Nephron (organoid): ENCODE measurements around the gene ASIC4.

ENCODE experiments used
- H3K27ac Mint-ChIP-seq, 3 experiments: 2 replicates each; pipeline ENCODE4 v1.8.0; 2020; ENCODE audit warnings: mixed read lengths in 3 of 3, mild to moderate bottlenecking in 2 of 3, moderate library complexity in 1 of 3
- H3K27me3 Mint-ChIP-seq: 2 replicates; pipeline ENCODE4 v1.8.0; 2021; ENCODE audit warnings: low read depth, mild to moderate bottlenecking, moderate library complexity, mixed read lengths
- H3K36me3 Mint-ChIP-seq: 2 replicates; pipeline ENCODE4 v1.8.0; 2020; ENCODE audit warnings: low read depth, mixed read lengths
- H3K4me1 Mint-ChIP-seq: 2 replicates; pipeline ENCODE4 v1.8.0; 2020; ENCODE audit warnings: mixed read lengths
- H3K4me3 Mint-ChIP-seq, 3 experiments: 2 replicates each; pipeline ENCODE4 v1.8.0; 2020; ENCODE audit warnings: mild to moderate bottlenecking in 3 of 3, mixed read lengths in 3 of 3, moderate library complexity in 2 of 3
- H3K9me3 Mint-ChIP-seq: 2 replicates; pipeline ENCODE4 v1.8.0; 2020; ENCODE audit warnings: mixed read lengths
- CTCF ChIP-seq, 3 experiments: fragments of 200-600 bp; sonication (generic); IDR thresholded peaks; one replicate each; pipeline ENCODE4 v1.5.0; 2021; ENCODE audit warnings: antibody characterized with exemption in 3 of 3; ENCODE audit not compliant: unreplicated experiment in 3 of 3

The ASIC4 gene

GRCh38 chr2:219548990-219549389, 34.7 kb downstream of the ASIC4 start:
- Mint-ChIP-seq H3K4me3 (peak overlapping the region in 2 of 3 experiments; percentile 3 to 40), H3K27me3 (peaks cover 28% of the 10 kb centered on the region), H3K36me3 (peaks cover 11% of the 10 kb centered on the region), H3K9me3 (no peaks in the 10 kb centered on the region), H3K27ac (no peak overlapping the region), H3K4me1 (peaks cover 26% of the 10 kb centered on the region)
- no peak for TF ChIP-seq CTCF (IDR thresholded peaks at IDR 0.05; ENCODE audit: unreplicated experiment in 3 of 3)

GRCh38 chr2:219549619-219550018, 35.3 kb downstream of the ASIC4 start:
- TF ChIP-seq CTCF (IDR thresholded peaks at IDR 0.05; ENCODE audit: unreplicated experiment in 3 of 3), result no peak
- Mint-ChIP-seq H3K27me3 (peaks cover 26% of the 10 kb centered on the region), H3K4me3 (peak overlapping the region in 2 of 3 experiments; percentile 20 to 36)

GRCh38 chr2:219551441-219552381, 37.4 kb downstream of the ASIC4 start:
- Mint-ChIP-seq H3K4me3 (peak overlapping the region; percentile 83 to 89 (median 86)), H3K4me1 (peaks cover 5% of the 10 kb centered on the region), H3K27me3 (peaks cover 17% of the 10 kb centered on the region), H3K36me3 (peaks cover 16% of the 10 kb centered on the region), H3K9me3 (no peaks in the 10 kb centered on the region), H3K27ac (no peak overlapping the region)
- TF ChIP-seq CTCF (IDR thresholded peaks at IDR 0.05; ENCODE audit: unreplicated experiment in 3 of 3), result no peak

More at GRCh38 chr2:219549619-219550018, 35.3 kb downstream of the ASIC4 start:
- Mint-ChIP-seq H3K9me3 (no peaks in the 10 kb centered on the region), H3K36me3 (peaks cover 15% of the 10 kb centered on the region), H3K4me1 (peaks cover 21% of the 10 kb centered on the region), H3K27ac (no peak overlapping the region)

- no peak for TF ChIP-seq CTCF (IDR thresholded peaks at IDR 0.05; ENCODE audit: unreplicated experiment in 3 of 3)
- Mint-ChIP-seq H3K27me3 (peaks cover 14% of the 10 kb centered on the region), H3K27ac (no peak overlapping the region), H3K9me3 (no peaks in the 10 kb centered on the region), H3K4me1 (peaks cover 5% of the 10 kb centered on the region), H3K36me3 (peaks cover 12% of the 10 kb centered on the region), H3K4me3 (peak overlapping the region; percentile 83 to 89 (median 86))
Measured at GRCh38 chr2:219552382-219553167, 38.3 kb downstream of the ASIC4 start.

- Mint-ChIP-seq H3K27me3 (peaks cover 14% of the 10 kb centered on the region), H3K36me3 (peaks cover 11% of the 10 kb centered on the region), H3K4me1 (peaks cover 5% of the 10 kb centered on the region), H3K27ac (no peak overlapping the region), H3K4me3 (peak overlapping the region; percentile 26 to 76 (median 61)), H3K9me3 (no peaks in the 10 kb centered on the region)
- TF ChIP-seq CTCF (IDR thresholded peaks at IDR 0.05; ENCODE audit: unreplicated experiment in 3 of 3), result no peak
Measured at GRCh38 chr2:219553168-219553417, 38.8 kb downstream of the ASIC4 start.
